Hepatic stellate cell (primary cell): ENCODE measurements around the gene CDY1B.
"Not testable (repeated sequence)": the region's sequence is repeated elsewhere in the genome, so short reads cannot be mapped to it uniquely, and the experiment has no call there.

ENCODE experiments used
- DNase-seq: peaks from one replicate; pipeline ENCODE4 v3.0.0; 2011; ENCODE audit warnings: low spot score

CDY1B gene, protein sequence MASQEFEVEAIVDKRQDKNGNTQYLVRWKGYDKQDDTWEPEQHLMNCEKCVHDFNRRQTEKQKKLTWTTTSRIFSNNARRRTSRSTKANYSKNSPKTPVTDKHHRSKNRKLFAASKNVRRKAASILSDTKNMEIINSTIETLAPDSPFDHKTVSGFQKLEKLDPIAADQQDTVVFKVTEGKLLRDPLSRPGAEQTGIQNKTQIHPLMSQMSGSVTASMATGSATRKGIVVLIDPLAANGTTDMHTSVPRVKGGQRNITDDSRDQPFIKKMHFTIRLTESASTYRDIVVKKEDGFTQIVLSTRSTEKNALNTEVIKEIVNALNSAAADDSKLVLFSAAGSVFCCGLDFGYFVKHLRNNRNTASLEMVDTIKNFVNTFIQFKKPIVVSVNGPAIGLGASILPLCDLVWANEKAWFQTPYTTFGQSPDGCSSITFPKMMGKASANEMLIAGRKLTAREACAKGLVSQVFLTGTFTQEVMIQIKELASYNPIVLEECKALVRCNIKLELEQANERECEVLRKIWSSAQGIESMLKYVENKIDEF

DNA sequence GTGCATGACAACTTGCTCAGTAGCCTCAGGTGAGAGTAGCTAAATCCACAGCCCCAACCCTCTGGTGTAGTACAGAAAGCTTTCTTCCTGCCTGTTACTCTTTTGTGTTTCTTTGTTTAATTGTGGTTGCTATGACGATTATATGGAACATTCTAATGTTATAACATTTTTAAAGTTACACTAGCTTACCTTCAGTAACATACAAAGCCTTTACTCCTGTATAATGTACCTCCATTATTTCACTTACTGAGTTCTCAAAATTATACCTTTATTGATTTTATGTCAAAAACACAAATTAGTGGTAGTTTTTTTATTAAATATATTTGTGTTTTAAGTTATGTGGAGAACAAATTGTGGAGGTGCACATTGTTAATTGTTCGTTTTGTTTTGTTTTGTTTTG lies at the start of gene CDY1B:
CDY1B (minus strand) TSS at position 101 of the 400 bp plus-strand sequence. CDS start 331 bp downstream, outside the sequence.
- DNase-seq = not testable (repeated sequence)

DNA sequence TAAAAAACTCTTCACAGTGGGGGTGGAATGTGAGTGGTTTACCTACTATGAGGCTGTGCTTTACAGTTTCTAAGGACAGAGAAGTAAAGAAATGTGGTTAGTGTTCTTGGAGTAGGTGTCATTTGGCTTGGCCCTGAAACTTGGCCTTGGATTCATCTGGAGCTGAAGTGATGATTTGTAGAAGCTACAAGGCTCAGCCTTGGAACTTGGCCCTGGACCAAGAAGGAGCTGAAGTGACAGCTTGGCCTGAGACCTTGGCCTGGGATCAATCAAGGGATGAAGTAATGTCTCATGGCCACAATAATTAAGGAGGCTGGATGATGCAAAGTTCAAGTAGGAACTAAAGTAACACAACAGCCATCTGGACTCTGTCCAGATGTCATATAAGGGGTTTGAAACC lies 1.7 kb upstream of the CDY1B start:
- not testable (repeated sequence) for DNase-seq

DNA sequence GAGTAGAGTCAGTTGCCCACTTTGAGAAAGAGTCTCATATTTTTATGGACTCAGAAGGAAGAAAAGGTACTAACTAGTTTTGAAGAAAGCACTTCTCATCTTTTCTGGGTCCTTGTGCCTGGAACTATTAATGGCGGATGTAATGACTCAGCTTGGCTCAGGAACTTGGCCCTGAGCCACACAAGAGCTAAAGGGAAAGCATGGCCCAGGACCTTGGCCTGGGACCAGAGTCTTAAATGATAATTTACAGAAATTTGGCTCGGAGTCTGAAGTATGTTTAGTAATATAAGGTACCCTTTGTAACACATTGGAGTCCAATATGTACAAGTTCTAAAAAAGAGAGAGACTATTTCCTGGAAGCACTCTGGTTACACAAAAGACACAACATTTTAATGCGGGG lies 4.6 kb downstream of the CDY1B start:
- not testable (repeated sequence) for DNase-seq

DNA sequence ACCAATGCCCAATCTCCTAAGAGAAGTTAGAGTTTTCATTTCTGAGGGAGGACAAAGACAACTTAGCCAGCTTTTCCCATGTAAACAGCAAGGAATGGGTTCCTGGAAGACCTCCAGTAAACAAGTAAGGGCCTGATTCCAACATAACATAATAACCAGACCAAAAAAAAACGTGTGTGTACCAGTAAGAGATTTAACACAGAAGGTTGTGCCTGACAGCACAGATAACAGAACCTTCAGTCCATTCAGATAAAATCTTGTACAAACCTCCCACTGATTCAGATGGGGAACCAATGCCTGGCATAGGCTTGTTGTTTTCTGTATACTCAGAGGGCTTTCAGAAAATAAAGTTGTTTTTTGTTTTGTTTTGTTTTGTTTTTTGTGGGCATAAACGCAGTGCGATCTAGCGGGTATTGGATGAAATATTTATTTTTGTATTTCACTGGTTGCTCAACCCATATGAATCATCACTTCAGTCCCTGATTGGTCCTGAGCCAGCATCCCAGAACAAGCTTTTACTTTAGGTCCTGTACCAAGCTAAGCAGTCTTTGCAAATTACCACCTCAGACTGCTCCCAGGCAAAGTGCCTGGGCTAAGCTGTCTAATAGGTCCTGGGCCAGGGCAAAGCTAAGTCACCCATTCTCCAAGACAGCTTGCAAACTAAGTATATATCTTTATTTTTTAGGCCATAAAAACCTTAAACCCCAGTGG lies 8.7 kb downstream of the CDY1B start:
- not testable (repeated sequence) for DNase-seq

DNA sequence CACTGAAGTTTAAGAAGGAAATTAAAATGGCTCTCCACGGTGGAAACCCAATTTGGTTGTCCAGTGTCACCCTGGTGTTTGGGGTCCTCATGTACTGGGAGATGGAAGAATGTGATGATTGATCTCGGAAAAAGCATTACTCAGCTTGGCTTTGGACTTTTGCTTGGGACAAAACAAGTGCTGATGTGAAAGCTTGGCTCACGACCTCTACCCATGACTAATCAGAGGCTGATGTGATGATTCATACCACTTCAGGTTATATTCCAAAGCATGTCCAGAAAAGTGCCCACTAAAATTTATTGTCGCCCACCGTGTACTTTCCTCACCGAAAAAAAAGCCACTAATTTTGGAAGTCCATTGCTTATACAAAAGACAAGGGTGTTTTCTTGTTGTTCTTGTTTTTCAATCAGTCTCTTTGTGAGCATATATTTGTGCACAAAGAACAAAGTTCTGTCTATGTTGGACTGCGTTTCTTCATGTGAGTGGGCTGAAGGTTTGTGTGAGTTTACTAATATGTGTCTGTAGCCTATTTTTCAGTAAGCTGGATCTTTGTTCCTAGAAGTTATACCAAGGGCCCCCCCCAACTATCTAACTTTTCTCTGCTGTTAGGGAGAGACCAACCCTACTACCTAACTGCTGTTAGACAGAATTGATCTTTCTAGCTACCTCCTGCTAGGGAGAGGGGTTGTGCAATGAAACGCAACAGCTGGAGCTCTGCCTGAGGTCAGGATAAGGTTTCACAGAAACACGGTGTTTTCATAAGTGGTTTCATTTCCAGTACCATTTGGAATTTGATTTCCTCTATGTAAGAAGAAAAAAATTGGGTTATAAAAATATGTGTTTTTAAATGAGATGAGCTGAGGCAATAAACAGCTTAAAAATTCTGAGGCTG lies 21.4 kb downstream of the CDY1B start:
- DNase-seq = not testable (repeated sequence)
